Keratinocyte (primary cell): Measurements from ENCODE around the gene SLC9A7. TPM values are rescaled to one million over a fixed set of nuclear protein-coding genes. Genes with fewer than 3 reads are reported as not detected.

Source experiments
- DNase-seq: peaks from one replicate; pipeline ENCODE4 v3.0.0-alpha.2; 2011; ENCODE audit warnings: low read depth, missing footprints, low spot score
- FAIRE-seq: peaks from 2 replicates; lab custom pipeline; 2011; peaks lifted over from hg19 to GRCh38; lab: Jason Lieb, UNC
- H2AFZ ChIP-seq: 2 replicates; pipeline ENCODE4 v1.6.0; 2012; ENCODE audit warnings: low read length, control low read depth, inconsistent platforms; ENCODE audit not compliant: control insufficient read depth
- H3K27ac ChIP-seq: 2 replicates; pipeline ENCODE4 v1.5.1; 2011; ENCODE audit warnings: low read length; ENCODE audit not compliant: control insufficient read depth, insufficient read depth
- H3K27me3 ChIP-seq: 3 replicates; pipeline ENCODE4 v1.6.0; 2011; ENCODE audit warnings: low read length; ENCODE audit not compliant: control insufficient read depth, insufficient read depth; ENCODE audit errors: extremely low read depth
- H3K36me3 ChIP-seq, 2 experiments: 2 replicates in 1 of 2; 3 replicates in 1 of 2; pipeline ENCODE4 v1.5.1; 2011; ENCODE audit warnings: low read length in 2 of 2, mild to moderate bottlenecking in 1 of 2; ENCODE audit not compliant: control insufficient read depth in 2 of 2, insufficient read depth in 2 of 2; ENCODE audit errors: extremely low read depth in 1 of 2
- H3K4me1 ChIP-seq: 3 replicates; pipeline ENCODE4 v1.5.1; 2011; ENCODE audit warnings: low read length; ENCODE audit not compliant: control insufficient read depth, insufficient read depth; ENCODE audit errors: extremely low read depth
- H3K4me2 ChIP-seq: 3 replicates; pipeline ENCODE4 v1.6.0; 2011; ENCODE audit warnings: low read depth, low read length; ENCODE audit not compliant: control insufficient read depth, insufficient read depth; ENCODE audit errors: extremely low read depth
- H3K4me3 ChIP-seq, 3 experiments: fragments of 200-600 bp in 1 of 3; sonication (generic) in 1 of 3; 2 replicates in 2 of 3; 3 replicates in 1 of 3; pipeline ENCODE4 v1.5.1; 2011 to 2016; ENCODE audit warnings: low read length in 3 of 3, mild to moderate bottlenecking in 3 of 3, control low read depth in 2 of 3, inconsistent platforms in 1 of 3, low read depth in 1 of 3, mixed read lengths in 1 of 3, mixed run types in 1 of 3, moderate library complexity in 1 of 3; ENCODE audit not compliant: control insufficient read depth in 2 of 3, insufficient read depth in 2 of 3; ENCODE audit errors: extremely low read depth in 1 of 3
- H3K79me2 ChIP-seq: 2 replicates; pipeline ENCODE4 v1.6.0; 2012; ENCODE audit warnings: low read length; ENCODE audit not compliant: control insufficient read depth, insufficient read depth
- H3K9ac ChIP-seq: 3 replicates; pipeline ENCODE4 v1.6.0; 2011; ENCODE audit warnings: low read length; ENCODE audit not compliant: control insufficient read depth, insufficient read depth; ENCODE audit errors: extremely low read depth
- H3K9me1 ChIP-seq: 3 replicates; pipeline ENCODE4 v1.6.0; 2011; ENCODE audit warnings: low read length; ENCODE audit not compliant: control insufficient read depth, insufficient read depth; ENCODE audit errors: extremely low read depth
- H3K9me3 ChIP-seq: 2 replicates; pipeline ENCODE4 v1.5.1; 2012; ENCODE audit warnings: low read depth, low read length; ENCODE audit not compliant: control insufficient read depth
- H4K20me1 ChIP-seq: 3 replicates; pipeline ENCODE4 v1.6.0; 2011; ENCODE audit warnings: low read length; ENCODE audit not compliant: control insufficient read depth, insufficient read depth; ENCODE audit errors: extremely low read depth
- CTCF ChIP-seq, 3 experiments: IDR thresholded peaks in 1 of 3; conservative IDR thresholded peaks in 1 of 3; optimal IDR thresholded peaks in 1 of 3; 2 replicates in 2 of 3; 3 replicates in 1 of 3; pipeline versions ENCODE3 to v1.5.1; 2011; ENCODE audit warnings: low read length in 3 of 3, mild to moderate bottlenecking in 3 of 3, moderate library complexity in 2 of 3, control low read depth in 1 of 3, inconsistent platforms in 1 of 3; ENCODE audit not compliant: insufficient read depth in 2 of 3; ENCODE audit errors: extremely low read depth in 1 of 3
- EZH2 ChIP-seq: IDR thresholded peaks from one replicate; pipeline ENCODE4 v1.6.1; 2012; ENCODE audit warnings: inconsistent platforms, mild to moderate bottlenecking, low read length, moderate library complexity
- dilution Hi-C: fragments of 300-500 bp; cut with MboI; formaldehyde crosslinking; loops from one replicate; pipeline ENCODE4 v1.7.0; 2020; ENCODE audit warnings: low sequenced_read_pairs; ENCODE audit not compliant: extremely low pct_ligation_motif_present
- polyA plus RNA-seq, 5 experiments: library from polyadenylated mRNA; depleted of rRNA in 3 of 5; stranded (reverse) in 3 of 5; stranded (forward) in 1 of 5; unstranded in 1 of 5; fragments of >200 nt; gene quantifications; 1 replicate in 1 of 5; 2 replicates in 3 of 5; 3 replicates in 1 of 5; pipeline versions ENCODE4 v1.2.1 to v1.2.3, GENCODE V29; 2011 to 2012; ENCODE audit warnings: missing spikeins in 2 of 5, low read depth in 1 of 5, low replicate concordance in 1 of 5

The SLC9A7 gene
- polyA plus RNA-seq, 1 donor (not counting 4 experiments of a cell fraction or from before 2014, with no cell fraction given): 8.1 TPM

- Histone ChIP-seq H2AFZ (no peak overlapping the region), H3K4me2 (no peak overlapping the region), H3K27me3 (no peaks in the 10 kb centered on the region), H3K4me3 (no peak overlapping the region), H4K20me1 (no peaks in the 10 kb centered on the region), H3K9ac (no peak overlapping the region), H3K9me3 (no peaks in the 10 kb centered on the region), H3K36me3 (no peaks in the 10 kb centered on the region), H3K27ac (no peak overlapping the region), H3K79me2 (no peaks in the 10 kb centered on the region), H3K9me1 (no peaks in the 10 kb centered on the region), H3K4me1 (peaks cover 4% of the 10 kb centered on the region)
- dilution Hi-C loops: no loop called here
- FAIRE-seq (peak; percentile 44), DNase-seq (no peak)
- TF ChIP-seq CTCF (optimal IDR thresholded peaks at IDR 0.05 in 1 of 3, IDR thresholded peaks at IDR 0.05 in 1 of 3, conservative IDR thresholded peaks at IDR 0.05 in 1 of 3; ENCODE audit: extremely low read depth in 1 of 3, insufficient read depth in 2 of 3, low read length in 3 of 3) (peak in 2 of 3 experiments; percentile 21 to 32), EZH2 (no peak)
Observed at GRCh38 chrX:46642145-46642544, 116.8 kb downstream of the SLC9A7 start.

DNA sequence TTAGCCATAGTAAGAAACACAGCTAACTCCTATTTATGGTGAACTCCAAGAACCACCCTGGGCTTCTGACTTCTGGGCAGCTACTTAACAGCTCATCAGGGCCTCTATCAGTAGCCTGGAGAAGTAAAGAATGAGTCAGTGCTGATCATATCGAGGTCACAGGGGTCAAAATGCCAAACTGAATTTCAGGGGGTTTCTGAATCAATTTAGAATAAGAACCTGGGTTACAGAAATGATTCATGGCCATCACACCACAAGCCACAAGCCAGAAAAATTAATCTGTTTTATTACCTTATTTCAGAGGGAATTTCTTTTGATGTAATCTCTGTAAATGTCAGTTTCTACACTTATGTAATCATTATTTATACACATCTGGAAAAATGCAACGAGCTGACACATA, 121.0 kb downstream of the SLC9A7 start:
- TF ChIP-seq EZH2: no peak
- TF ChIP-seq CTCF (optimal IDR thresholded peaks at IDR 0.05 in 1 of 3, IDR thresholded peaks at IDR 0.05 in 1 of 3, conservative IDR thresholded peaks at IDR 0.05 in 1 of 3; ENCODE audit: extremely low read depth in 1 of 3, insufficient read depth in 2 of 3, low read length in 3 of 3): no peak
- no peak overlapping the region for H3K9ac ChIP-seq
- FAIRE-seq (no peak), DNase-seq (peak; percentile 7)
- dilution Hi-C loops: no loop called here
- H3K9me1 ChIP-seq: no peaks in the 10 kb centered on the region
- no peaks in the 10 kb centered on the region for H4K20me1 ChIP-seq
- H2AFZ ChIP-seq: no peak overlapping the region
- H3K36me3 ChIP-seq: no peaks in the 10 kb centered on the region
- H3K79me2 ChIP-seq: no peaks in the 10 kb centered on the region
- no peak overlapping the region for H3K4me2 ChIP-seq
- H3K27me3 ChIP-seq: no peaks in the 10 kb centered on the region
- H3K4me1 ChIP-seq: peaks cover 4% of the 10 kb centered on the region
- H3K27ac ChIP-seq: no peak overlapping the region
- H3K4me3 ChIP-seq: no peak overlapping the region
- H3K9me3 ChIP-seq: no peaks in the 10 kb centered on the region
